ENCODE data around the gene MMP21. TPM values are rescaled to one million over a fixed set of nuclear protein-coding genes. Genes with fewer than 3 reads are reported as not detected.

Gene MMP21
- total RNA-seq, 4 donors from 2014 or later: 0.51 TPM; not detected in 3

- no peak for TF ChIP-seq CTCF (IDR thresholded peaks at IDR 0.05; ENCODE audit: low read depth)
These were observed 52.8 kb downstream of the MMP21 start for GRCh38 chr10:125722811-125723210.

- TF ChIP-seq CTCF (IDR thresholded peaks at IDR 0.05; ENCODE audit: low read depth): no peak
These were observed 54.6 kb downstream of the MMP21 start for GRCh38 chr10:125721035-125721434.

GRCh38 chr10:125720002-125720382, 55.6 kb downstream of the MMP21 start:
- TF ChIP-seq CTCF (IDR thresholded peaks at IDR 0.05; ENCODE audit: low read depth): no peak

- no peak for TF ChIP-seq CTCF (IDR thresholded peaks at IDR 0.05; ENCODE audit: low read depth)
These were observed 56.2 kb downstream of the MMP21 start, which contains the start of gene EDRF1 for GRCh38 chr10:125719173-125720001. Gene EDRF1, plus strand, starts transcription at chr10:125719709. Its CDS starts 99 bp downstream, at chr10:125719808.

Small RNA genes within 50 kb of the gene (small RNA-seq; reads per million reads assigned to genes)
- gene MIR4484: not detected

Other genes with a start within 250 kb of the MMP21 start
- gene TEX36, start 92.7 kb downstream of the MMP21 start, total RNA-seq: not detected
- 10 to 100 TPM; 19.2 to 30.1 (median 24.9) TPM for gene EDRF1, start 56.1 kb downstream of the MMP21 start, total RNA-seq
- 10 to 100 TPM; 26.2 to 48.8 (median 46.6) TPM for gene UROS, start 47.4 kb upstream of the MMP21 start, total RNA-seq
- 10 to 100 TPM; 33.7 to 82.5 (median 45.9) TPM for gene BCCIP, start 47.7 kb upstream of the MMP21 start, total RNA-seq
- 10 to 100 TPM; 21.1 to 37.9 (median 21.8) TPM for gene DHX32, start 105.5 kb upstream of the MMP21 start, total RNA-seq
- 1 to 10 TPM in 3 of 4 donors, under 1 TPM in 1; 0.44 to 4.6 (median 2.2) TPM for gene FANK1, start 120.7 kb upstream of the MMP21 start, total RNA-seq